Panc1 (cell line): ENCODE measurements around the gene SPRED2.

Source experiments
- POLR2AphosphoS5 ChIP-seq: IDR thresholded peaks from 2 replicates; pipeline ENCODE4 v1.6.1; 2012; ENCODE audit warnings: mild to moderate bottlenecking, low read depth, low read length, moderate library complexity
- TF ChIP-seq, protein P1 (sequence below), 2 experiments: IDR thresholded peaks; 2 replicates each; pipeline ENCODE4 v1.6.1; 2011 to 2012; ENCODE audit warnings: low read depth in 2 of 2, control low read depth in 1 of 2, low read length in 1 of 2, mild to moderate bottlenecking in 1 of 2, moderate library complexity in 1 of 2; ENCODE audit not compliant: insufficient read depth in 1 of 2

DNA sequence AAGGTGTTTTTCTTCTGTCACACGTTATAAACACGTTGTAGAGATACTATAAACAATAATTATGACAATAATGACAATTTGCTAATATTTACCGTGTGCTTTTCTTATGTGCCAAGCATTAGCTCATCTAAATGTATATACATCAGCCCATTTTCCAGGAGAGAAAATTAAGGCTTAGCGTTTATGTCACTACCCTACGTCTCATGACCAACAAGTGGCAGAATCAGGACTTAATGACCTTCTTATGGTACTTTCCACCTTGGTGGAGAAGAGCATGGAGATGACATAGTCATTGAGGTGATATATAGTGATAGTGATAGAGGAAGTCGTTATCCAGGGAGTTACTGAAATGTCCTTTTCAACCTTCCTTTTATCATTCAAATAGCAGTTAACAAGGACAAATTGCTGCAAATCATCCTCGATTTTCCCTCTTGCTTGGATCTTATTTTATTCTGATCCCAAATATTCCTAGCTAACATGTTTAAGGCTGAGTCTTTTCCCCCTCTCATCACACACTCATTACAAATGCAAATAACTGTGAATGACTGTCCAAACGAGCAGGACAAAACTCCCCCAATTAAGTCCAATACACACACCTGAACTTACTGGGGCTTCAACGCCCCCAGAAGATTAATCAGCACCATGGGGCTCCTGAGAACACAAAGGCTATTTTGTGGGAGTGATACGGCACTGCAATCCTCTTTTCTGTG lies 27.3 kb downstream of the SPRED2 start:
- TF ChIP-seq POLR2AphosphoS5 = no peak
- TF ChIP-seq, protein P1, sequence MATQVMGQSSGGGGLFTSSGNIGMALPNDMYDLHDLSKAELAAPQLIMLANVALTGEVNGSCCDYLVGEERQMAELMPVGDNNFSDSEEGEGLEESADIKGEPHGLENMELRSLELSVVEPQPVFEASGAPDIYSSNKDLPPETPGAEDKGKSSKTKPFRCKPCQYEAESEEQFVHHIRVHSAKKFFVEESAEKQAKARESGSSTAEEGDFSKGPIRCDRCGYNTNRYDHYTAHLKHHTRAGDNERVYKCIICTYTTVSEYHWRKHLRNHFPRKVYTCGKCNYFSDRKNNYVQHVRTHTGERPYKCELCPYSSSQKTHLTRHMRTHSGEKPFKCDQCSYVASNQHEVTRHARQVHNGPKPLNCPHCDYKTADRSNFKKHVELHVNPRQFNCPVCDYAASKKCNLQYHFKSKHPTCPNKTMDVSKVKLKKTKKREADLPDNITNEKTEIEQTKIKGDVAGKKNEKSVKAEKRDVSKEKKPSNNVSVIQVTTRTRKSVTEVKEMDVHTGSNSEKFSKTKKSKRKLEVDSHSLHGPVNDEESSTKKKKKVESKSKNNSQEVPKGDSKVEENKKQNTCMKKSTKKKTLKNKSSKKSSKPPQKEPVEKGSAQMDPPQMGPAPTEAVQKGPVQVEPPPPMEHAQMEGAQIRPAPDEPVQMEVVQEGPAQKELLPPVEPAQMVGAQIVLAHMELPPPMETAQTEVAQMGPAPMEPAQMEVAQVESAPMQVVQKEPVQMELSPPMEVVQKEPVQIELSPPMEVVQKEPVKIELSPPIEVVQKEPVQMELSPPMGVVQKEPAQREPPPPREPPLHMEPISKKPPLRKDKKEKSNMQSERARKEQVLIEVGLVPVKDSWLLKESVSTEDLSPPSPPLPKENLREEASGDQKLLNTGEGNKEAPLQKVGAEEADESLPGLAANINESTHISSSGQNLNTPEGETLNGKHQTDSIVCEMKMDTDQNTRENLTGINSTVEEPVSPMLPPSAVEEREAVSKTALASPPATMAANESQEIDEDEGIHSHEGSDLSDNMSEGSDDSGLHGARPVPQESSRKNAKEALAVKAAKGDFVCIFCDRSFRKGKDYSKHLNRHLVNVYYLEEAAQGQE (IDR thresholded peaks at IDR 0.05; ENCODE audit: insufficient read depth in 1 of 2, low read depth in 2 of 2, low read length in 1 of 2) = no peak
